ENCODE data around the gene STK32C.
"Not testable (repeated sequence)": the region's sequence is repeated elsewhere in the genome, so short reads cannot be mapped to it uniquely, and the experiment has no call there.

Gene STK32C

GRCh38 chr10:132346806-132347205, 39.1 kb upstream of the STK32C start:
- Mint-ChIP-seq H3K9me3 (no peaks in the 10 kb centered on the region), H3K4me1 (ENCODE audit: low read depth) (no peaks in the 10 kb centered on the region), H3K27me3 (ENCODE audit: low read depth) (no peaks in the 10 kb centered on the region), H3K27ac (no peak overlapping the region), H3K4me3 (no peak overlapping the region), H3K36me3 (ENCODE audit: low read depth) (no peaks in the 10 kb centered on the region)
- DNase-seq (ENCODE audit: low spot score): no peak

- no peaks in the 10 kb centered on the region for H3K27me3 Mint-ChIP-seq (ENCODE audit: low read depth)
- no peaks in the 10 kb centered on the region for H3K9me3 Mint-ChIP-seq
- H3K36me3 Mint-ChIP-seq (ENCODE audit: low read depth): no peaks in the 10 kb centered on the region
- H3K4me1 Mint-ChIP-seq (ENCODE audit: low read depth): no peaks in the 10 kb centered on the region
- no peak overlapping the region for H3K4me3 Mint-ChIP-seq
- no peak overlapping the region for H3K27ac Mint-ChIP-seq
- DNase-seq (ENCODE audit: low spot score): no peak
These were observed 37.6 kb upstream of the STK32C start for GRCh38 chr10:132345345-132345744.

GRCh38 chr10:132344386-132344785, 36.6 kb upstream of the STK32C start:
- no peak overlapping the region for H3K4me3 Mint-ChIP-seq
- H3K27ac Mint-ChIP-seq: no peak overlapping the region
- H3K36me3 Mint-ChIP-seq (ENCODE audit: low read depth): no peaks in the 10 kb centered on the region
- no peaks in the 10 kb centered on the region for H3K4me1 Mint-ChIP-seq (ENCODE audit: low read depth)
- DNase-seq (ENCODE audit: low spot score): no peak
- H3K9me3 Mint-ChIP-seq: no peaks in the 10 kb centered on the region
- H3K27me3 Mint-ChIP-seq (ENCODE audit: low read depth): no peaks in the 10 kb centered on the region

- Mint-ChIP-seq H3K4me1 (ENCODE audit: low read depth) (peaks cover 1% of the 10 kb centered on the region), H3K27me3 (ENCODE audit: low read depth) (no peaks in the 10 kb centered on the region), H3K36me3 (ENCODE audit: low read depth) (no peaks in the 10 kb centered on the region), H3K9me3 (no peaks in the 10 kb centered on the region), H3K4me3 (no peak overlapping the region), H3K27ac (no peak overlapping the region)
- no peak for DNase-seq (ENCODE audit: low spot score)
These were observed 34.8 kb upstream of the STK32C start for GRCh38 chr10:132342553-132342952.

- no peaks in the 10 kb centered on the region for H3K36me3 Mint-ChIP-seq (ENCODE audit: low read depth)
- no peak for DNase-seq (ENCODE audit: low spot score)
- no peak overlapping the region for H3K27ac Mint-ChIP-seq
These were observed 34.0 kb upstream of the STK32C start for GRCh38 chr10:132341781-132342180.

GRCh38 chr10:132341017-132341416, 33.3 kb upstream of the STK32C start:
- peaks cover 8% of the 10 kb centered on the region for H3K4me1 Mint-ChIP-seq (ENCODE audit: low read depth)
- DNase-seq (ENCODE audit: low spot score): no peak
- H3K27ac Mint-ChIP-seq: no peak overlapping the region
- no peaks in the 10 kb centered on the region for H3K9me3 Mint-ChIP-seq
- no peak overlapping the region for H3K4me3 Mint-ChIP-seq
- H3K36me3 Mint-ChIP-seq (ENCODE audit: low read depth): no peaks in the 10 kb centered on the region
- H3K27me3 Mint-ChIP-seq (ENCODE audit: low read depth): no peaks in the 10 kb centered on the region

More at GRCh38 chr10:132341781-132342180, 34.0 kb upstream of the STK32C start:
- Mint-ChIP-seq H3K9me3 (no peaks in the 10 kb centered on the region), H3K4me1 (ENCODE audit: low read depth) (peaks cover 7% of the 10 kb centered on the region), H3K4me3 (no peak overlapping the region), H3K27me3 (ENCODE audit: low read depth) (no peaks in the 10 kb centered on the region)

GRCh38 chr10:132339276-132339675, 31.5 kb upstream of the STK32C start:
- H3K27me3 Mint-ChIP-seq (ENCODE audit: low read depth): no peaks in the 10 kb centered on the region
- peaks cover 10% of the 10 kb centered on the region for H3K4me1 Mint-ChIP-seq (ENCODE audit: low read depth)
- no peak overlapping the region for H3K4me3 Mint-ChIP-seq
- DNase-seq (ENCODE audit: low spot score): no peak
- H3K27ac Mint-ChIP-seq: no peak overlapping the region
- H3K36me3 Mint-ChIP-seq (ENCODE audit: low read depth): no peaks in the 10 kb centered on the region
- no peaks in the 10 kb centered on the region for H3K9me3 Mint-ChIP-seq

GRCh38 chr10:132338876-132339275, 31.1 kb upstream of the STK32C start:
- no peaks in the 10 kb centered on the region for H3K9me3 Mint-ChIP-seq
- no peak for DNase-seq (ENCODE audit: low spot score)
- peaks cover 11% of the 10 kb centered on the region for H3K4me1 Mint-ChIP-seq (ENCODE audit: low read depth)
- H3K36me3 Mint-ChIP-seq (ENCODE audit: low read depth): peaks cover 2% of the 10 kb centered on the region
- no peak overlapping the region for H3K27ac Mint-ChIP-seq
- no peak overlapping the region for H3K4me3 Mint-ChIP-seq
- no peaks in the 10 kb centered on the region for H3K27me3 Mint-ChIP-seq (ENCODE audit: low read depth)

GRCh38 chr10:132337854-132338253, 30.1 kb upstream of the STK32C start:
- H3K27ac Mint-ChIP-seq; H3K27me3 Mint-ChIP-seq (ENCODE audit: low read depth); DNase-seq (ENCODE audit: low spot score); H3K9me3 Mint-ChIP-seq; H3K36me3 Mint-ChIP-seq (ENCODE audit: low read depth): not testable (repeated sequence)
- H3K4me3 Mint-ChIP-seq: peak overlapping the region; percentile 84
- peaks cover 17% of the 10 kb centered on the region for H3K4me1 Mint-ChIP-seq (ENCODE audit: low read depth)

- H3K4me3 Mint-ChIP-seq: peak overlapping the region; percentile 84
- DNase-seq (ENCODE audit: low spot score): no peak
- peaks cover 3% of the 10 kb centered on the region for H3K36me3 Mint-ChIP-seq (ENCODE audit: low read depth)
- peaks cover 21% of the 10 kb centered on the region for H3K4me1 Mint-ChIP-seq (ENCODE audit: low read depth)
- H3K27ac Mint-ChIP-seq: peak overlapping the region; percentile 72
- H3K27me3 Mint-ChIP-seq (ENCODE audit: low read depth): peaks cover under 1% of the 10 kb centered on the region
- no peaks in the 10 kb centered on the region for H3K9me3 Mint-ChIP-seq
These were observed 29.2 kb upstream of the STK32C start for GRCh38 chr10:132336919-132337407.

GRCh38 chr10:132336064-132336746, 28.5 kb upstream of the STK32C start:
- peaks cover 6% of the 10 kb centered on the region for H3K36me3 Mint-ChIP-seq (ENCODE audit: low read depth)
- peaks cover 21% of the 10 kb centered on the region for H3K4me1 Mint-ChIP-seq (ENCODE audit: low read depth)
- no peak overlapping the region for H3K4me3 Mint-ChIP-seq
- no peak for DNase-seq (ENCODE audit: low spot score)
- H3K27ac Mint-ChIP-seq: no peak overlapping the region
- no peaks in the 10 kb centered on the region for H3K9me3 Mint-ChIP-seq
- H3K27me3 Mint-ChIP-seq (ENCODE audit: low read depth): peaks cover 2% of the 10 kb centered on the region

- Mint-ChIP-seq H3K36me3 (ENCODE audit: low read depth) (peaks cover 7% of the 10 kb centered on the region), H3K27me3 (ENCODE audit: low read depth) (peaks cover 2% of the 10 kb centered on the region), H3K4me1 (ENCODE audit: low read depth) (peaks cover 23% of the 10 kb centered on the region), H3K4me3 (no peak overlapping the region), H3K9me3 (no peaks in the 10 kb centered on the region), H3K27ac (no peak overlapping the region)
- no peak for DNase-seq (ENCODE audit: low spot score)
These were observed 27.7 kb upstream of the STK32C start for GRCh38 chr10:132335189-132336063.

GRCh38 chr10:132334631-132335188, 27.0 kb upstream of the STK32C start:
- Mint-ChIP-seq H3K36me3 (ENCODE audit: low read depth) (peaks cover 14% of the 10 kb centered on the region), H3K9me3 (no peaks in the 10 kb centered on the region), H3K27ac (no peak overlapping the region), H3K4me3 (no peak overlapping the region), H3K4me1 (ENCODE audit: low read depth) (peaks cover 30% of the 10 kb centered on the region), H3K27me3 (ENCODE audit: low read depth) (peaks cover 2% of the 10 kb centered on the region)
- no peak for DNase-seq (ENCODE audit: low spot score)

GRCh38 chr10:132333386-132333785, 25.6 kb upstream of the STK32C start:
- Mint-ChIP-seq H3K4me3 (peak overlapping the region; percentile 59), H3K4me1 (ENCODE audit: low read depth) (peaks cover 41% of the 10 kb centered on the region), H3K36me3 (ENCODE audit: low read depth) (peaks cover 23% of the 10 kb centered on the region), H3K27ac (peak overlapping the region; percentile 59), H3K9me3 (no peaks in the 10 kb centered on the region), H3K27me3 (ENCODE audit: low read depth) (peaks cover 2% of the 10 kb centered on the region)
- no peak for DNase-seq (ENCODE audit: low spot score)

All from T-helper 2 cell treated with Interferon-gamma antibody and Interleukin-4, amounts not matched to agents 5 μg/mL and 100 μg/mL, for 36 hours (primary cell).